A549 (cell line): ENCODE results near the gene RRAS2. TPM values are rescaled to one million over a fixed set of nuclear protein-coding genes. Genes with fewer than 3 reads are reported as not detected.

Experiments
- ATAC-seq, 2 experiments: fragments of 200-7000 bp in 1 of 2; fragments of >200 bp in 1 of 2; cut with Nextera tagmentation in 1 of 2; cut with Tn5 transposase in 1 of 2; 3 replicates each; pipeline versions ENCODE4 v1.8.0 to v1.9.1; 2018 to 2020; ENCODE audit warnings: mild to moderate bottlenecking in 1 of 2, moderate library complexity in 1 of 2
- CTCF ChIA-PET: fragments of 300-600 bp; sonication (Branson Sonifier 250); formaldehyde crosslinking; extraction: SDS; loops from one replicate; lab custom pipeline; 2021; ENCODE audit warnings: antibody characterized with exemption, inconsistent platforms; lab: Yijun Ruan, JAX
- POLR2A ChIA-PET: fragments of 350-600 bp; formaldehyde crosslinking; extraction: SDS; loops from one replicate; lab custom pipeline; 2021; ENCODE audit warnings: antibody characterized with exemption, inconsistent platforms; lab: Yijun Ruan, JAX
- DNase-seq, 2 experiments: peaks; one replicate each; pipeline versions ENCODE4 v3.0.0 to v3.0.0-alpha.2; 2011 to 2016; ENCODE audit warnings: low read depth in 1 of 2, low spot score in 1 of 2
- FAIRE-seq: peaks from 2 replicates; lab custom pipeline; 2011; peaks lifted over from hg19 to GRCh38; lab: Jason Lieb, UNC
- H3K27ac ChIP-seq, 2 experiments: fragments of >200 bp; sonication (Bioruptor Twin); formaldehyde crosslinking; 3 replicates each; pipeline ENCODE4 v1.5.1; 2016 to 2017
- H3K4me1 ChIP-seq: fragments of >200 bp; sonication (Bioruptor Twin); formaldehyde crosslinking; 3 replicates; pipeline ENCODE4 v1.6.1; 2016
- H3K4me2 ChIP-seq: fragments of >200 bp; sonication (Bioruptor Twin); formaldehyde crosslinking; 3 replicates; pipeline ENCODE4 v1.6.1; 2016
- H3K4me3 ChIP-seq: fragments of >200 bp; sonication (Bioruptor Twin); formaldehyde crosslinking; 3 replicates; pipeline ENCODE4 v1.5.1; 2016
- H3K9me3 ChIP-seq: fragments of >200 bp; sonication (Bioruptor Twin); formaldehyde crosslinking; 3 replicates; pipeline ENCODE4 v1.6.1; 2016
- BHLHE40 ChIP-seq: IDR thresholded peaks from 2 replicates; pipeline ENCODE4 v1.6.1; 2012; ENCODE audit warnings: low read depth, low read length, inconsistent platforms
- CTCF ChIP-seq: fragments of >200 bp; sonication (Bioruptor Twin); formaldehyde crosslinking; IDR thresholded peaks from 3 replicates; pipeline ENCODE4 v1.5.1; 2016
- EHMT2 ChIP-seq: fragments of 200-600 bp; sonication (generic); IDR thresholded peaks from 2 replicates; pipeline ENCODE4 v1.6.1; 2016; ENCODE audit warnings: antibody characterized with exemption, low read depth, mild to moderate bottlenecking, moderate library complexity
- ELK1 ChIP-seq: fragments of 150-350 bp; IDR thresholded peaks from 2 replicates; pipeline ENCODE4 v1.6.1; 2014; ENCODE audit warnings: low read depth, mild to moderate bottlenecking, low read length
- EP300 ChIP-seq, 2 experiments: fragments of >200 bp; sonication (Bioruptor Twin); formaldehyde crosslinking; IDR thresholded peaks; 2 replicates in 1 of 2; 3 replicates in 1 of 2; pipeline ENCODE4 v1.6.1; 2016 to 2017
- ESRRA ChIP-seq: fragments of 150-350 bp; IDR thresholded peaks from 2 replicates; pipeline ENCODE4 v1.6.1; 2014; ENCODE audit warnings: mild to moderate bottlenecking, low read length, borderline replicate concordance
- FOXS1 ChIP-seq: fragments of 250-450 bp; sonication (Bioruptor Pico); IDR thresholded peaks from 2 replicates; pipeline ENCODE4 v1.5.0; 2020; ENCODE audit warnings: mild to moderate bottlenecking, moderate library complexity
- GATA3 ChIP-seq: IDR thresholded peaks from 2 replicates; pipeline ENCODE4 v1.6.1; 2012; ENCODE audit warnings: borderline replicate concordance
- HDAC2 ChIP-seq: fragments of 200-600 bp; sonication (generic); IDR thresholded peaks from 2 replicates; pipeline ENCODE4 v1.6.1; 2016
- HEYL ChIP-seq: fragments of 250-450 bp; sonication (Bioruptor Pico); IDR thresholded peaks from 2 replicates; pipeline ENCODE4 v1.8.0; 2021; ENCODE audit warnings: mild to moderate bottlenecking, moderate library complexity
- HOXA7 ChIP-seq: fragments of 250-450 bp; sonication (Bioruptor Pico); IDR thresholded peaks from 2 replicates; pipeline ENCODE4 v1.5.0; 2020; ENCODE audit warnings: mild to moderate bottlenecking, moderate library complexity
- JUN ChIP-seq, 2 experiments: fragments of >200 bp; sonication (Bioruptor Twin); formaldehyde crosslinking; IDR thresholded peaks; 2 replicates in 1 of 2; 3 replicates in 1 of 2; pipeline ENCODE4 v1.6.1; 2016 to 2017
- KDM5A ChIP-seq: fragments of 200-600 bp; sonication (generic); IDR thresholded peaks from 2 replicates; pipeline ENCODE4 v1.6.1; 2016; ENCODE audit warnings: antibody characterized with exemption, mild to moderate bottlenecking
- MYC ChIP-seq: IDR thresholded peaks from 2 replicates; pipeline ENCODE4 v1.6.1; 2012; ENCODE audit warnings: mild to moderate bottlenecking, inconsistent platforms, low read length, improper control_type of control experiment, borderline replicate concordance
- PHF8 ChIP-seq: fragments of 200-600 bp; sonication (generic); IDR thresholded peaks from 2 replicates; pipeline ENCODE4 v1.6.1; 2016; ENCODE audit warnings: low read depth, mild to moderate bottlenecking, antibody characterized with exemption, moderate library complexity, borderline replicate concordance
- REST ChIP-seq: fragments of 200-600 bp; sonication (generic); IDR thresholded peaks from 2 replicates; pipeline ENCODE4 v1.6.1; 2016; ENCODE audit warnings: antibody characterized with exemption, mild to moderate bottlenecking, moderate library complexity
- RFX5 ChIP-seq: fragments of 450-650 bp; IDR thresholded peaks from 2 replicates; pipeline ENCODE4 v1.7.1; 2014; ENCODE audit warnings: antibody characterized with exemption, mild to moderate bottlenecking, moderate library complexity
- SMC3 ChIP-seq: fragments of >200 bp; sonication (Bioruptor Twin); formaldehyde crosslinking; IDR thresholded peaks from 3 replicates; pipeline ENCODE4 v1.6.1; 2018; ENCODE audit warnings: inconsistent platforms
- TFCP2L1 ChIP-seq: fragments of 250-450 bp; sonication (Bioruptor Pico); IDR thresholded peaks from 2 replicates; pipeline ENCODE4 v1.5.0; 2021; ENCODE audit warnings: mild to moderate bottlenecking
- ZC3H11A ChIP-seq: fragments of 450-650 bp; IDR thresholded peaks from 2 replicates; pipeline ENCODE4 v1.6.1; 2014; ENCODE audit warnings: antibody characterized with exemption, mild to moderate bottlenecking
- ZSCAN20 ChIP-seq: fragments of 250-450 bp; sonication (Bioruptor Pico); IDR thresholded peaks from 2 replicates; pipeline ENCODE4 v1.8.0; 2022; ENCODE audit warnings: mild to moderate bottlenecking, moderate library complexity
- WGBS: methylation state at CpG from one replicate; pipeline ENCODE4 v1.1.6; 2017; ENCODE audit errors: missing lambda C conversion rate; 5-methylcytosine and 5-hydroxymethylcytosine counted together
- polyA plus RNA-seq, 4 experiments: library from polyadenylated mRNA; depleted of rRNA in 3 of 4; stranded (reverse); fragments of >200 nt; fragmentation: RNase III in 1 of 4; extraction: RNeasy Plus Mini Kit Qiagen cat#74134 plus additional on column Dnase treatment in 1 of 4; gene quantifications; 2 replicates in 3 of 4; 3 replicates in 1 of 4; pipeline ENCODE4 v1.2.3, GENCODE V29; 2011 to 2017

The RRAS2 gene
- polyA plus RNA-seq, 2 of the 4 experiments (the other 2 are of a cell fraction): 37.9 to 48.2 TPM

GRCh38 chr11:14350716-14351238, 8.2 kb downstream of the RRAS2 start:
- Histone ChIP-seq H3K4me1 (peaks cover 4% of the 10 kb centered on the region; the same call in 1 of the 3 replicates), H3K27ac (no peak overlapping the region), H3K4me3 (no peak overlapping the region), H3K4me2 (no peak overlapping the region), H3K9me3 (peaks cover 12% of the 10 kb centered on the region; the same call in 2 of the 3 replicates)
- DNase-seq (no peak), ATAC-seq (no peak), FAIRE-seq (no peak)
- WGBS: 88% methylated on average over 3 of the region's 3 CpGs
- ChIA-PET POLR2A (no interaction called here), CTCF (interaction anchor here (1.5 kb wide), 1 partner anchor 104 kb away, joined by 3 read pairs; no protein-coding TSS in a partner anchor)
- TF ChIP-seq BHLHE40 (no peak), TFCP2L1 (CRISPR knock-in tag) (no peak), HOXA7 (no peak), SMC3 (no peak), ESRRA (no peak), GATA3 (no peak), REST (no peak)

- ATAC-seq: no peak
- Histone ChIP-seq H3K4me2 (no peak overlapping the region), H3K4me3 (no peak overlapping the region), H3K9me3 (peaks cover 12% of the 10 kb centered on the region; the same call in 2 of the 3 replicates), H3K4me1 (peaks cover 4% of the 10 kb centered on the region; the same call in 1 of the 3 replicates), H3K27ac (no peak overlapping the region)
- POLR2A ChIA-PET: no interaction called here
- CTCF ChIA-PET: interaction anchor here (1.5 kb wide), 1 partner anchor 105 kb away, joined by 3 read pairs; no protein-coding TSS in a partner anchor
- no peak for TF ChIP-seq CTCF
- no peak for TF ChIP-seq JUN (IDR thresholded peaks at IDR 0.05)
- TF ChIP-seq HEYL (CRISPR knock-in tag): no peak
- no peak for TF ChIP-seq ELK1
- TF ChIP-seq HOXA7: no peak
- FAIRE-seq: no peak
- 96% methylated on average over 2 of the region's 2 CpGs for WGBS
- no peak for DNase-seq
These were observed 8.8 kb downstream of the RRAS2 start for GRCh38 chr11:14350215-14350614.

- CTCF ChIA-PET: no interaction called here
- H3K9me3 ChIP-seq: peaks cover 12% of the 10 kb centered on the region; the same call in 2 of the 3 replicates
- H3K4me2 ChIP-seq: no peak overlapping the region
- H3K4me1 ChIP-seq: no peaks in the 10 kb centered on the region
- TF ChIP-seq EP300 (IDR thresholded peaks at IDR 0.05) (no peak), RFX5 (no peak), KDM5A (no peak), SMC3 (no peak), PHF8 (no peak), FOXS1 (CRISPR knock-in tag) (no peak), EHMT2 (no peak), MYC (no peak), HEYL (CRISPR knock-in tag) (no peak), ZSCAN20 (no peak), JUN (IDR thresholded peaks at IDR 0.05) (no peak), ZC3H11A (no peak), HDAC2 (no peak), BHLHE40 (no peak)
- TF ChIP-seq, all 56 proteins: peak for 0
- ATAC-seq (no peak), DNase-seq (no peak), FAIRE-seq (no peak)
- 98% methylated on average over 1 of the region's 1 CpG for WGBS
- POLR2A ChIA-PET: no interaction called here
- Histone ChIP-seq H3K4me3 (no peak overlapping the region), H3K27ac (no peak overlapping the region)
These were observed 11.0 kb downstream of the RRAS2 start for GRCh38 chr11:14347991-14348390.
